Trophoblast cell (in vitro differentiated cells and primary cell): ENCODE results near the gene CEP192.

Source experiments
- DNase-seq, 2 donors: peaks; one replicate each; pipeline ENCODE4 v3.0.0-alpha.2; 2016
- H2AFZ ChIP-seq: 2 replicates; pipeline ENCODE4 v1.6.1; 2013; ENCODE audit warnings: low read length, moderate library complexity, mild to moderate bottlenecking; ENCODE audit not compliant: insufficient read depth, poor library complexity
- H2AK5ac ChIP-seq: 2 replicates; pipeline ENCODE4 v1.6.1; 2013; ENCODE audit warnings: mild to moderate bottlenecking, low read length
- H2BK120ac ChIP-seq: 2 replicates; pipeline ENCODE4 v1.6.1; 2013; ENCODE audit warnings: low read length, mild to moderate bottlenecking, moderate library complexity; ENCODE audit not compliant: insufficient read depth, poor library complexity
- H2BK12ac ChIP-seq: 2 replicates; pipeline ENCODE4 v1.6.1; 2013; ENCODE audit warnings: mild to moderate bottlenecking, low read length, moderate library complexity
- H2BK5ac ChIP-seq: 2 replicates; pipeline ENCODE4 v1.6.1; 2013; ENCODE audit warnings: low read length, low read depth, moderate library complexity, mild to moderate bottlenecking; ENCODE audit not compliant: poor library complexity
- H3K14ac ChIP-seq: 2 replicates; pipeline ENCODE4 v1.6.1; 2013; ENCODE audit warnings: mild to moderate bottlenecking, low read length
- H3K18ac ChIP-seq: 2 replicates; pipeline ENCODE4 v1.6.1; 2013; ENCODE audit warnings: mild to moderate bottlenecking, low read length
- H3K23ac ChIP-seq: 2 replicates; pipeline ENCODE4 v1.6.1; 2013; ENCODE audit warnings: low read length
- H3K27ac ChIP-seq: 2 replicates; pipeline ENCODE4 v1.5.1; 2013; ENCODE audit warnings: low read depth, mild to moderate bottlenecking, inconsistent platforms, low read length, moderate library complexity
- H3K27me3 ChIP-seq: 2 replicates; pipeline ENCODE4 v1.6.1; 2013; ENCODE audit warnings: inconsistent platforms, mild to moderate bottlenecking, low read length, moderate library complexity; ENCODE audit not compliant: insufficient read depth
- H3K36me3 ChIP-seq, 2 experiments: 1 replicate in 1 of 2; 2 replicates in 1 of 2; pipeline ENCODE4 v1.6.1; 2013; ENCODE audit warnings: low read length in 2 of 2, mild to moderate bottlenecking in 2 of 2, moderate library complexity in 1 of 2; ENCODE audit not compliant: insufficient read depth in 2 of 2, control insufficient read depth in 1 of 2
- H3K4ac ChIP-seq: 2 replicates; pipeline ENCODE4 v1.6.1; 2013; ENCODE audit warnings: low read depth, mild to moderate bottlenecking, low read length, moderate library complexity
- H3K4me1 ChIP-seq, 2 experiments: 1 replicate in 1 of 2; 2 replicates in 1 of 2; pipeline ENCODE4 v1.6.1; 2013; ENCODE audit warnings: low read length in 2 of 2, mild to moderate bottlenecking in 2 of 2, moderate library complexity in 1 of 2; ENCODE audit not compliant: insufficient read depth in 2 of 2, control insufficient read depth in 1 of 2
- H3K4me2 ChIP-seq: 2 replicates; pipeline ENCODE4 v1.6.1; 2013; ENCODE audit warnings: inconsistent platforms, mild to moderate bottlenecking, low read length, moderate library complexity
- H3K4me3 ChIP-seq: 2 replicates; pipeline ENCODE4 v1.5.1; 2013; ENCODE audit warnings: mild to moderate bottlenecking, low read depth, low read length, inconsistent platforms
- H3K79me1 ChIP-seq: one replicate; pipeline ENCODE4 v1.6.1; 2013; ENCODE audit warnings: low read length
- H3K79me2 ChIP-seq: 2 replicates; pipeline ENCODE4 v1.6.1; 2013; ENCODE audit warnings: low read length, mild to moderate bottlenecking; ENCODE audit not compliant: control insufficient read depth, insufficient read depth, poor library complexity
- H3K9ac ChIP-seq: 2 replicates; pipeline ENCODE4 v1.6.1; 2013; ENCODE audit warnings: mild to moderate bottlenecking, low read length
- H3K9me3 ChIP-seq: 2 replicates; pipeline ENCODE4 v1.6.1; 2013; ENCODE audit warnings: low read depth, mild to moderate bottlenecking, control low read depth, inconsistent platforms, low read length; ENCODE audit not compliant: insufficient read depth
- H4K12ac ChIP-seq: 2 replicates; pipeline ENCODE4 v1.6.1; 2013; ENCODE audit warnings: low read depth, mild to moderate bottlenecking, low read length, moderate library complexity
- H4K8ac ChIP-seq: 2 replicates; pipeline ENCODE4 v1.6.1; 2013; ENCODE audit warnings: low read depth, mild to moderate bottlenecking, low read length, moderate library complexity
- H4K91ac ChIP-seq: one replicate; pipeline ENCODE4 v1.6.1; 2013; ENCODE audit warnings: low read depth, mild to moderate bottlenecking, low read length, moderate library complexity
- WGBS: extraction: QIAGEN DNeasy Blood & Tissue Kit; methylation state at CpG from one replicate; pipeline ENCODE4 v1.1.7; 2013; ENCODE audit warnings: missing lambda C conversion rate; ENCODE audit not compliant: insufficient read length, insufficient coverage; ENCODE audit errors: extremely low coverage; 5-methylcytosine and 5-hydroxymethylcytosine counted together

CEP192 gene

GRCh38 chr18:13120255-13120654 is 129.1 kb downstream of the CEP192 start:
- Histone ChIP-seq H4K8ac (no peak overlapping the region), H3K9ac (no peak overlapping the region), H3K4me1 (no peaks in the 10 kb centered on the region), H3K23ac (no peak overlapping the region), H3K79me2 (no peaks in the 10 kb centered on the region), H3K4ac (no peak overlapping the region), H3K9me3 (no peaks in the 10 kb centered on the region), H4K12ac (no peak overlapping the region), H3K18ac (no peak overlapping the region), H2BK5ac (no peak overlapping the region), H2AK5ac (no peak overlapping the region), H2AFZ (no peak overlapping the region), H2BK12ac (no peak overlapping the region), H3K14ac (no peak overlapping the region), H3K27ac (no peak overlapping the region), H3K36me3 (peaks cover 8 to 9% of the 10 kb centered on the region in 2 experiments), H3K4me3 (no peak overlapping the region), H3K27me3 (no peaks in the 10 kb centered on the region), H4K91ac (no peak overlapping the region), H3K4me2 (no peak overlapping the region), H2BK120ac (no peak overlapping the region), H3K79me1 (no peaks in the 10 kb centered on the region)
- DNase-seq: no peak
- WGBS: no CpG with 5 or more reads among the region's 3 CpGs

- no peak overlapping the region for H3K9ac ChIP-seq
- no peak overlapping the region for H3K18ac ChIP-seq
- no peak for DNase-seq
- H2AK5ac ChIP-seq: no peak overlapping the region
- no peaks in the 10 kb centered on the region for H3K9me3 ChIP-seq
- H4K12ac ChIP-seq: no peak overlapping the region
- no peak overlapping the region for H3K4me3 ChIP-seq
- no peak overlapping the region for H3K4ac ChIP-seq
- H3K36me3 ChIP-seq: peaks cover 8 to 9% of the 10 kb centered on the region in 2 experiments
- H3K23ac ChIP-seq: no peak overlapping the region
- no peak overlapping the region for H2AFZ ChIP-seq
- no peak overlapping the region for H2BK12ac ChIP-seq
- no peaks in the 10 kb centered on the region for H3K27me3 ChIP-seq
- no peaks in the 10 kb centered on the region for H3K4me1 ChIP-seq
- H3K79me2 ChIP-seq: no peaks in the 10 kb centered on the region
- H3K27ac ChIP-seq: no peak overlapping the region
- H3K14ac ChIP-seq: no peak overlapping the region
- H4K91ac ChIP-seq: no peak overlapping the region
- WGBS: no CpG with 5 or more reads among the region's 4 CpGs
- no peak overlapping the region for H2BK5ac ChIP-seq
- H3K4me2 ChIP-seq: no peak overlapping the region
- no peaks in the 10 kb centered on the region for H3K79me1 ChIP-seq
- no peak overlapping the region for H4K8ac ChIP-seq
- H2BK120ac ChIP-seq: no peak overlapping the region
These were observed 129.8 kb downstream of the CEP192 start for GRCh38 chr18:13120983-13121441.

DNA sequence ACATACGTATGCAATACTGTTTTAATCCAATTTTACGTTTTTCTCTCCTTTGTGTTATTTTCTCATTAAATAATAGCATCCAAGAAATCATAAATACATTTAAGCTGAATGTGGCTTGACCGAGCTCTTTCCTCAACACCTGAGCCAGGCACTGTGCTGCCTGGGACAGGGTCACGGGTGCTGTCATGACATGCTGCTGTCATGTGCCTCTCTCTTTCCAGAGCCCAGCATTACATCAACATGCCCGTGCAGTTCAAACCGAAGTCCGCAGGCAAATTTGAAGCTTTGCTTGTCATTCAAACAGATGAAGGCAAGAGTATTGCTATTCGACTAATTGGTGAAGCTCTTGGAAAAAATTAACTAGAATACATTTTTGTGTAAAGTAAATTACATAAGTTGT is 133.2 kb downstream of the CEP192 start:
- no CpG with 5 or more reads among the region's 8 CpGs for WGBS
- H2AFZ ChIP-seq: no peak overlapping the region
- no peak overlapping the region for H3K4me2 ChIP-seq
- no peak overlapping the region for H3K4me3 ChIP-seq
- H3K4me1 ChIP-seq: no peaks in the 10 kb centered on the region
- no peaks in the 10 kb centered on the region for H3K79me2 ChIP-seq
- no peak overlapping the region for H3K9ac ChIP-seq
- no peaks in the 10 kb centered on the region for H3K27me3 ChIP-seq
- no peak for DNase-seq
- H3K9me3 ChIP-seq: no peaks in the 10 kb centered on the region
- H4K8ac ChIP-seq: no peak overlapping the region
- no peak overlapping the region for H3K23ac ChIP-seq
- H3K27ac ChIP-seq: no peak overlapping the region
- H3K4ac ChIP-seq: no peak overlapping the region
- peaks cover 7 to 16% of the 10 kb centered on the region in 2 experiments for H3K36me3 ChIP-seq
- no peak overlapping the region for H3K14ac ChIP-seq
- no peak overlapping the region for H2AK5ac ChIP-seq
- H3K18ac ChIP-seq: no peak overlapping the region
- H4K91ac ChIP-seq: no peak overlapping the region
- no peak overlapping the region for H2BK12ac ChIP-seq
- no peak overlapping the region for H4K12ac ChIP-seq
- no peaks in the 10 kb centered on the region for H3K79me1 ChIP-seq
- H2BK120ac ChIP-seq: no peak overlapping the region
- no peak overlapping the region for H2BK5ac ChIP-seq

- Histone ChIP-seq H4K8ac (no peak overlapping the region), H3K4me3 (no peak overlapping the region), H4K12ac (no peak overlapping the region), H3K4me2 (no peak overlapping the region), H2BK5ac (no peak overlapping the region), H2BK120ac (no peak overlapping the region), H3K9ac (no peak overlapping the region), H2BK12ac (no peak overlapping the region), H3K14ac (no peak overlapping the region), H3K4ac (no peak overlapping the region), H3K27me3 (no peaks in the 10 kb centered on the region), H4K91ac (no peak overlapping the region), H3K18ac (no peak overlapping the region), H3K27ac (no peak overlapping the region), H3K79me2 (no peaks in the 10 kb centered on the region), H3K79me1 (no peaks in the 10 kb centered on the region), H2AFZ (no peak overlapping the region), H3K4me1 (no peaks in the 10 kb centered on the region), H3K23ac (no peak overlapping the region), H3K9me3 (no peaks in the 10 kb centered on the region), H3K36me3 (peaks cover 7 to 17% of the 10 kb centered on the region in 2 experiments), H2AK5ac (no peak overlapping the region)
- DNase-seq: no peak
- no CpG with 5 or more reads among the region's 5 CpGs for WGBS
These were observed 134.0 kb downstream of the CEP192 start for GRCh38 chr18:13125191-13125590.
